ENCODE results near the gene SLC6A8.

- TF ChIP-seq CTCF (conservative IDR thresholded peaks at IDR 0.05; ENCODE audit: low read depth, low read length) (no peak), EZH2 (IDR thresholded peaks at IDR 0.05; ENCODE audit: borderline replicate concordance, low read depth, low read length, poor library complexity, severe bottlenecking) (no peak)
Measured at GRCh38 chrX:153640736-153641575, 46.8 kb upstream of the SLC6A8 start.

Data from A673 (cell line).